ENCODE results near the gene PYROXD2. TPM values are rescaled to one million over a fixed set of nuclear protein-coding genes. Genes with fewer than 3 reads are reported as not detected.

PYROXD2 gene
- polyA plus RNA-seq, 1 of the 3 experiments (the other 2 are of a cell fraction) = 26.7 TPM

- DNase-seq = no peak
- Histone ChIP-seq H3K4me3 (ENCODE audit: low read depth in 2 of 2, low read length in 1 of 2) (no peak overlapping the region), H3K4me2 (peak overlapping the region; percentile 51), H3K9me3 (no peaks in the 10 kb centered on the region), H3K27ac (ENCODE audit: low read depth in 2 of 2, low read length in 1 of 2) (peak overlapping the region in 1 of 2 experiments; percentile 49; a peak in 2 of 4 replicates), H3F3A (replicated peaks; ENCODE audit: insufficient read depth) (no peaks in the 10 kb centered on the region), H3K36me3 (replicated peaks in 1 of 2; ENCODE audit: control insufficient read depth in 1 of 2, insufficient read depth in 2 of 2, low read length in 1 of 2) (peaks cover 0 to 3% of the 10 kb centered on the region in 2 experiments), H3K4me1 (ENCODE audit: control insufficient read depth in 1 of 2, insufficient read depth in 2 of 2, low read depth in 1 of 2, low read length in 1 of 2) (peaks cover 6 to 14% of the 10 kb centered on the region in 2 experiments; a peak in 3 of 4 replicates), H4K20me1 (ENCODE audit: insufficient read depth) (no peaks in the 10 kb centered on the region), H3K27me3 (ENCODE audit: insufficient read depth) (no peaks in the 10 kb centered on the region), H3K79me2 (ENCODE audit: insufficient read depth) (no peaks in the 10 kb centered on the region), H2AFZ (ENCODE audit: low read depth) (peak overlapping the region; percentile 57; the same call in 1 of the 2 replicates), H3K9me2 (no peaks in the 10 kb centered on the region), H3K9ac (peak overlapping the region; percentile 32; the same call in 1 of the 2 replicates)
- TF ChIP-seq MXI1 (IDR thresholded peaks at IDR 0.05; ENCODE audit: low read depth, low read length) (no peak), PBX3 (IDR thresholded peaks at IDR 0.05) (no peak), EP300 (IDR thresholded peaks at IDR 0.05; ENCODE audit: borderline replicate concordance in 1 of 2, low read depth in 1 of 2, low read length in 1 of 2) (no peak), POLR2AphosphoS5 (IDR thresholded peaks at IDR 0.05; ENCODE audit: low read depth, low read length) (no peak), JUND (IDR thresholded peaks at IDR 0.05) (0 out of 2 replicates have a peak, but pooled peaks have one; percentile 0), FOXM1 (IDR thresholded peaks at IDR 0.05; ENCODE audit: low read depth) (no peak)
- TF ChIP-seq, protein P1, sequence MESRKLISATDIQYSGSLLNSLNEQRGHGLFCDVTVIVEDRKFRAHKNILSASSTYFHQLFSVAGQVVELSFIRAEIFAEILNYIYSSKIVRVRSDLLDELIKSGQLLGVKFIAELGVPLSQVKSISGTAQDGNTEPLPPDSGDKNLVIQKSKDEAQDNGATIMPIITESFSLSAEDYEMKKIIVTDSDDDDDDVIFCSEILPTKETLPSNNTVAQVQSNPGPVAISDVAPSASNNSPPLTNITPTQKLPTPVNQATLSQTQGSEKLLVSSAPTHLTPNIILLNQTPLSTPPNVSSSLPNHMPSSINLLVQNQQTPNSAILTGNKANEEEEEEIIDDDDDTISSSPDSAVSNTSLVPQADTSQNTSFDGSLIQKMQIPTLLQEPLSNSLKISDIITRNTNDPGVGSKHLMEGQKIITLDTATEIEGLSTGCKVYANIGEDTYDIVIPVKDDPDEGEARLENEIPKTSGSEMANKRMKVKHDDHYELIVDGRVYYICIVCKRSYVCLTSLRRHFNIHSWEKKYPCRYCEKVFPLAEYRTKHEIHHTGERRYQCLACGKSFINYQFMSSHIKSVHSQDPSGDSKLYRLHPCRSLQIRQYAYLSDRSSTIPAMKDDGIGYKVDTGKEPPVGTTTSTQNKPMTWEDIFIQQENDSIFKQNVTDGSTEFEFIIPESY (IDR thresholded peaks at IDR 0.05; ENCODE audit: borderline replicate concordance, low read depth) = no peak
- ChIA-PET POLR2A (interaction anchor here (0.6 kb wide), 1 partner anchor 7 kb away, joined by 3 read pairs; no protein-coding TSS in a partner anchor), CTCF (interaction anchor here (0.9 to 1.3 kb wide), 2 partner anchors 10 to 13 kb away, joined by 3 to 5 read pairs; no protein-coding TSS in a partner anchor)
- WGBS (ENCODE audit: low lambda C conversion rate) = 79% methylated on average over 7 of the region's 8 CpGs
Measured at GRCh38 chr10:98404571-98405359, 10.2 kb downstream of the PYROXD2 start.

- Histone ChIP-seq H3K9ac (peak overlapping the region; percentile 32; the same call in 1 of the 2 replicates), H3K4me2 (peak overlapping the region; percentile 51), H3K27ac (ENCODE audit: low read depth in 2 of 2, low read length in 1 of 2) (peak overlapping the region in 1 of 2 experiments; percentile 49; a peak in 2 of 4 replicates), H3K36me3 (replicated peaks in 1 of 2; ENCODE audit: control insufficient read depth in 1 of 2, insufficient read depth in 2 of 2, low read length in 1 of 2) (peaks cover 0 to 3% of the 10 kb centered on the region in 2 experiments), H3K79me2 (ENCODE audit: insufficient read depth) (no peaks in the 10 kb centered on the region), H2AFZ (ENCODE audit: low read depth) (peak overlapping the region; percentile 57; the same call in 1 of the 2 replicates), H3K9me3 (no peaks in the 10 kb centered on the region), H3K4me3 (ENCODE audit: low read depth in 2 of 2, low read length in 1 of 2) (no peak overlapping the region), H4K20me1 (ENCODE audit: insufficient read depth) (no peaks in the 10 kb centered on the region), H3K9me2 (no peaks in the 10 kb centered on the region), H3K27me3 (ENCODE audit: insufficient read depth) (no peaks in the 10 kb centered on the region), H3K4me1 (ENCODE audit: control insufficient read depth in 1 of 2, insufficient read depth in 2 of 2, low read depth in 1 of 2, low read length in 1 of 2) (peaks cover 6 to 14% of the 10 kb centered on the region in 2 experiments; a peak in 3 of 4 replicates), H3F3A (replicated peaks; ENCODE audit: insufficient read depth) (no peaks in the 10 kb centered on the region)
- DNase-seq = no peak
- WGBS (ENCODE audit: low lambda C conversion rate) = 69% methylated on average over 7 of the region's 7 CpGs
- CTCF ChIA-PET = interaction anchor here (0.5 to 0.9 kb wide), 2 partner anchors 12 to 843 kb away, joined by 3 read pairs; no protein-coding TSS in a partner anchor
- TF ChIP-seq JUND (IDR thresholded peaks at IDR 0.05) (0 out of 2 replicates have a peak, but pooled peaks have one; percentile 11), MXI1 (IDR thresholded peaks at IDR 0.05; ENCODE audit: low read depth, low read length) (no peak), PBX3 (IDR thresholded peaks at IDR 0.05) (0 out of 2 replicates have a peak, but pooled peaks have one; percentile 20)
- POLR2A ChIA-PET = interaction anchor here (0.6 kb wide), 1 partner anchor 8 kb away, joined by 3 read pairs; no protein-coding TSS in a partner anchor
Measured at GRCh38 chr10:98403812-98404504, 11.0 kb downstream of the PYROXD2 start.
